IPS-11a (cell line): ENCODE results near the gene SYNE4.
A peak's percentile ranks its signal among the peaks of the same experiment; 100 is the strongest.
"Not testable (repeated sequence)": the region's sequence is repeated elsewhere in the genome, so short reads cannot be mapped to it uniquely, and the experiment has no call there.

ENCODE experiments used
- H3K4me3 ChIP-seq: one replicate; pipeline ENCODE4 v1.5.1; 2013; ENCODE audit warnings: low read depth, low read length, control low read depth

SYNE4 gene, protein sequence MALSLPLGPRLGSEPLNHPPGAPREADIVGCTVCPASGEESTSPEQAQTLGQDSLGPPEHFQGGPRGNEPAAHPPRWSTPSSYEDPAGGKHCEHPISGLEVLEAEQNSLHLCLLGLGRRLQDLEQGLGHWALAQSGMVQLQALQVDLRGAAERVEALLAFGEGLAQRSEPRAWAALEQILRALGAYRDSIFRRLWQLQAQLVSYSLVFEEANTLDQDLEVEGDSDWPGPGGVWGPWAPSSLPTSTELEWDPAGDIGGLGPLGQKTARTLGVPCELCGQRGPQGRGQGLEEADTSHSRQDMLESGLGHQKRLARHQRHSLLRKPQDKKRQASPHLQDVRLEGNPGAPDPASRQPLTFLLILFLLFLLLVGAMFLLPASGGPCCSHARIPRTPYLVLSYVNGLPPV

GRCh38 chr19:36008336-36008978, at the start of gene SYNE4:
TSS of gene SYNE4 (minus strand) at chr19:36008813. CDS start at chr19:36008681, 132 bp downstream.
- H3K4me3 ChIP-seq: peak within 1 kb of the TSS; percentile 22

GRCh38 chr19:36054733-36055686, 46.4 kb upstream of the SYNE4 start, which contains the start of gene WDR62:
TSS of gene WDR62 (plus strand) at chr19:36054897. CDS start at chr19:36054972, 75 bp downstream.
- H3K4me3 ChIP-seq: peak within 1 kb of the TSS; percentile 79

- H3K4me3 ChIP-seq: peak within 1 kb of the TSS; percentile 79
These were observed 45.6 kb upstream of the SYNE4 start, which contains the start of gene THAP8 for GRCh38 chr19:36054119-36054732. TSS of gene THAP8 (minus strand) at chr19:36054285. CDS start at chr19:36054217, 68 bp downstream.

DNA sequence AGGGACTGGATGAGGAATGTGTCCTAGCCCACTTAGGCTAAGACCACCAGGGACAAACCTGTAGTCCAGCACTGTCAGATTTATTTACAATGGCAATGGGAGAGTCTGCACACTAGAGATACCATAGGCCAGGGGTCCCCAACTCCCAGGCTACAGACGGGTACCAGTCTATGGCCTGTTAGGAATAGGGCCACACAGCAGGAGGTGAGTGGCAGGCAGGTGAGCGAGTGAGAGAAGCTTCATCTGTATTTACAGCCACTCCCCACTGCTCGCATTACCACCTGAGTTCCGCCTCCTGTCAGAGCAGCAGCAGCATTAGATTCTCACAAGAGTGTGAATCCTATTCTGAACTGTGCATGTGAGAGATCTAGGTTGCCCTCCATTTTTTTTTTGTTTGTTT, 43.0 kb upstream of the SYNE4 start:
- no peak overlapping the region for H3K4me3 ChIP-seq

DNA sequence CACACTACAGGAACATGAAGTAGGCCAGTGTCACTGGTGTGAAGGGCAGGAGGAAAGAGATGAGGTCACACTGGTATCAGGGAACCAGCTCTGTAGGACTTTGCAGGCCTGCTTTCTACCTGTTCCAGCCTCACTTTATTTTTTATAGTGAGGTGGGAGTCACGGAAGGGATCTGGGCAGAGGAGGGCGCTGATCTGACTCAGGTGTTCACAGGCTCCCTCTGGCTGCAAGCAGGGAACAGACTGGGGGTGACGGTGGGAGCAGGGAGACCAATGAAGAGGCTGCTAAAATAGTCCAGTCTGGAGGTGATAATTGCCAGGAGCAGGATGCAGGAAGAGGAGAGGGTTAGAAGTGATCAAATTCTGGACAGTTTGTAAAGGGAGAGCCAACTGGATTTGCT, 42.6 kb upstream of the SYNE4 start:
- H3K4me3 ChIP-seq: no peak overlapping the region

- H3K4me3 ChIP-seq: no peak overlapping the region
These were observed 40.6 kb upstream of the SYNE4 start for GRCh38 chr19:36049080-36049698.

- H3K4me3 ChIP-seq: no peak overlapping the region
These were observed 39.2 kb upstream of the SYNE4 start for GRCh38 chr19:36047835-36048234.

DNA sequence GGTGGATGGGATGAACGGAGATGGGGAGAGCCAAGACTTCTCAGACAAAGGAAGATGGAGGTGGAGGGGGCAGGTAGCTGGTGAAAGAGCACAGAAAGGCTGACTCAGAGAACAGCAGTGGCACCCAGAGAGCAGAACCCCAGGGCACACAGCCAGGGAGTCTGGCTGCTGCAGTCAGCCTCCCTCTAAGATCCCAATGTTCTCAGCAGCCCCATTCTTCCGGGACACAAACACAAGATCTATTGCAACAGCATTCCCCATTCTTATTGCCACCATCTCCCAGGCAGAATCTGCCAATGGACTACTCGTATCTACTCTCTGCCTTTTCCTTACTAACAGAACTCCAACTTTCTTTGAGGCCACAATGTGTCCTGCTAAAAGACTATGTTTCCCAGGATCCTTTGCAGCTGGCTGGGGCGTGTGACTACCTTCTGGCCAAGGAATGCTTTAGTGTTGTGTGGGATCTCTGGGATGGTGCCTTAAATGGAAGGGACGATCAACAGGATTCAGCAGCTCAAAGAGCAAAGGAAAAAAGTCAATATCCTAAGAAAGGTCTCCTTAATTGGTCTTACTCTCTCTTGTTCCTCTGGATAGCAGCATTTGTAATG, 37.9 kb upstream of the SYNE4 start:
- H3K4me3 ChIP-seq: no peak overlapping the region

DNA sequence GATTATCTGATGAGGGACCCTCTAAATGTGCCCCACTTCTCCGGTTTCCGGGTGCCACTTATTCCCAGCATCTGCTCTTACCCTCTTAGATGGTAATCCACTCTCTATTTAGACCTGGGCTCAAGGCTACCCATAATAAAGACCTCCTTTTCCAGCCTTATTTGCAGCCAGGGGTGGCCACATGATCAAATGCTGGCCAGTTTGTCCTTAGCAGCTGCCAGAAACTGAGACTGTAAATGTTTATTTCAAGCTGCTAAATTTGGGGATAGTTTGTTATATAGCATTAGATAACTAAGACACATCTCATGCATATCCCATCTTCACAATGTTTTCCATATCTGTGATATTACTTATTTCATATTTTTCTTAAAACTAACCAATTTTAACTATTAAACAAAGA, 35.3 kb upstream of the SYNE4 start:
- H3K4me3 ChIP-seq: no peak overlapping the region

DNA sequence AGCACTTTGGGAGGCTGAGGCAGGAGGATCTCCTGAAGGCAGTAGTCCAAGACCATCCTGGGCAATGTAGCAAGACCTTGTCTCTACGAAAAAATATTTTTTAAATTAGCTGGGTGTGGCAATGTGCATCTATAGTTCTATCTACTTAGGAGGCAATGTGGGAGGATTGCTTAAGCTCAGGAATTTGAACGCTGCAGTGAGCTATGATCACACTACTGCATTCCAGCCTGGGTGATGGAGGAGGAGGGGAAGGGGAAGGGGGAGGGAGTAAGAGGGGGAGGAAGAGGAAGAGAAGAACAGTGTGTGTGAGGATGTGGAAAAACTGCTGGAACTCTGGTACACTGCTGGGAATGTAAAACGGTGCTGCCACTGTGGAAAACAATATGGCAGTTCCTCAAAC, 33.2 kb upstream of the SYNE4 start:
- no peak overlapping the region for H3K4me3 ChIP-seq

GRCh38 chr19:36041092-36041491, 32.5 kb upstream of the SYNE4 start:
- not testable (repeated sequence) for H3K4me3 ChIP-seq

- no peak overlapping the region for H3K4me3 ChIP-seq
These were observed 31.9 kb upstream of the SYNE4 start for GRCh38 chr19:36040495-36040894.

DNA sequence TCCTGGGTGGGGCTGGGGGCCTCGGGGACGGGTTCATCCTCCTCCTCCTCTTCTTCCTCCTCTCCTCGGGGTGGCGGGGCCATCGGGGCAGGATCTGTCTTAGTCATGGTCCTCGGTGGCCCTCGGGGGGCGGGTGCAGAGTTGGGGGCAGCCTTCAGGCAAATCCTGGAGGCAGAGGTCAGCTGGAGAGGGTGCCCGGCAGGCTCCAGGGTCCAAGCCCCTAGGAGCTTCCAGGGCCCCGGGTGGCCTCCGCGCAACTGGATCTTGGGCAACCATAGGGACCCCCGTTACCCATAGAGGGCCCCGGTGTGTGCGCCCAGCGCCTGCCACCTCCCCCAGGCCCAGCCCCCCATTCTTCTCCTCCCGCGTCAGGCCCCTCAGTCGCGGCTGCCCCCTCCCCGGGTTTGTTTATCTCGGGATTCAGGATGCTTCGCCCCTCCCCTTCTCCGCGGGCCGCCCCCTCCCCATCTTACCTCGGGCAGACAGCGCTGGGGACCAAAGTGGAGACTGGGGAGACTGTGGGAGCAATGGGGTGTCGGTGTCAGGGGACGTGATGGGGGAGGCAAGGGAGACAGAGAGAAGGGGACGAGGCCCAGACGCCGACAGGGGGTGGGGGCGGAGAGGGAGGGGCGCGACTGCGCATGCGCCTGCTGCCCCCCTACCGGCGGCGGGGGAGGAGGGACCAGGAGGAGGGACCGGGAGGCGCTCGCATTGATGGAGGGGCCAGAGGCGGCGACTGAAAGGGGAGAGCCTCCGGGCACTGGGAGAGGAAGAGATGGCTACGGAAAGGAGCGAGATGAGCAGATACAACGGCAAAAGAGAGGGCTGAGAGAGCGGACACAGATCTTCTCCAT, 23.9 kb upstream of the SYNE4 start, which contains the start of gene CLIP3:
CLIP3 (minus strand) TSS at position 623 of the 854 bp plus-strand sequence; CDS start at position 107, 516 bp downstream.
- peak within 1 kb of the TSS; percentile 22 for H3K4me3 ChIP-seq

DNA sequence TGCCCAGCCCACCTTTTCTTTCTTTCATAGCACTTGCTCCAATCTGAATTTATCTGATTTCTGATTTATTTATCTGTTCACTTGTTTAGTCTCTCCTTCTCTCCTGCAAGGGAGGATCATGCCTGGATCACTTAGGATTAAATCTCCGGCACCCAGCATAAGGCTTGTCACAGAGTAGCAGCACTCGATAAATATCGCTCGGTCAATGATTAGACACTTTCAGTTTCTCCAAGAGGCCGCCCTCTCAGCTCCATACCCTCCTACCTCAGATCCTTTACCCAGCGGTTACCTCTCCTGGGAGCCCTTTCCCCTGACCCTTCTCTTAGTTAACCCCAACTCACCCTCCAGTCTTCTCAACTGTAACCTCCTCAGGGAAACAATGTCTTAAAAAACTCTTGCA, 22.7 kb upstream of the SYNE4 start:
- no peak overlapping the region for H3K4me3 ChIP-seq

- H3K4me3 ChIP-seq: no peak overlapping the region
These were observed 21.9 kb upstream of the SYNE4 start for GRCh38 chr19:36030264-36031148.

DNA sequence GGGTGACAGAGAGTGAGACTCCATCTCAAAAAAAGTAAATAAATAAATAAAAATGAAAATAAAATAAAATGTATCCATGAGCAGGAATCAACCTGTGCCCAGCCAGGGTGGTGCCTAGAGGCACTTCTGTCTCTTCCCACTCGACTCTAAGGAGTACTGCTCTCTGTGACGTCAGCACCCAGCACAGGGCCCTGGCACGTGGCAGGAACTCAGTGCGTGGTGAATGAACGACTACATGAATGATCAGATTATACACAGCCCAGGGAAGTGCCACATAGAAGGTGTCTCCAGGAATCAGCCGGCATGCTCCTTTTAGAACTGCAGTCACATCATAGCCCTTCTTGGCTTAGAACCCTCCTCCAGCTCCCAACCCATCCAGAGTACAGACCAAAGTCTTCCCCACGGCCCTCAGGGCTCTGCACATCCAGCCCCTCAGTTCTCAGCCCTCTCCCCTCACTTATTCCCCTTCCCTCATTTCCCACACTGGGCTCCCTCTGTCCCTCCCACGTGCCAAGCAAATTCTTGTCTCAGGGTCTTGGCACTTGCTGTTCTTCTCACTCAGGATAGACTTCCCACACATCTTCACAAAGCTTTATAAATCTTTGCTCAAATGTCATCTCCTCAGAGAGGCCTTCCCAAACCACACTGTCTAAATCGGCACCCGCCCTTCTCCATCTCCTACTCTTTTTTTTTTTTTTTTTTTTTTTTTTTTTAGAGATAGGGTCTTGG, 19.9 kb upstream of the SYNE4 start:
- H3K4me3 ChIP-seq: no peak overlapping the region

DNA sequence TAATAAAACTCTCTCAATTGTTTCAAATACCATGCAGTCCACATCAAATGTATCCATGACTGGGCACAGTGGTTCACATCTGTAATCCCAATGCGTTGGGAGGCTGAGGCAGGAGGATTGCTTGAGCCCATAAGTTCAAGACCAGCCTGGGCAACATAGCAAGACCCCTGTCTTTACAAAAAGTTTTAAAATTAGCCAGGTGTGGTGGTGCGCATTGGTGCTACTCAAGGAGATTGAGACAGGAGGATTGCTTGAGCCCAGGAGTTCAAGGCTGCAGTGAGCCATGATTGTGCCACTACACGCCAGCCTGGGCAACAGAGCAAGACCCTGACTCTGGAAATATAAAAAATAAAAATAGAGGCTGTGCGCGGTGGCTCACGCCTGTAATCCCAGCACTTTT, 19.1 kb upstream of the SYNE4 start:
- no peak overlapping the region for H3K4me3 ChIP-seq
